ENCODE data around the gene ANO3.

ANO3 gene

GRCh38 chr11:26558190-26558589 lies 226.3 kb downstream of the ANO3 start:
- TF ChIP-seq, protein P1, sequence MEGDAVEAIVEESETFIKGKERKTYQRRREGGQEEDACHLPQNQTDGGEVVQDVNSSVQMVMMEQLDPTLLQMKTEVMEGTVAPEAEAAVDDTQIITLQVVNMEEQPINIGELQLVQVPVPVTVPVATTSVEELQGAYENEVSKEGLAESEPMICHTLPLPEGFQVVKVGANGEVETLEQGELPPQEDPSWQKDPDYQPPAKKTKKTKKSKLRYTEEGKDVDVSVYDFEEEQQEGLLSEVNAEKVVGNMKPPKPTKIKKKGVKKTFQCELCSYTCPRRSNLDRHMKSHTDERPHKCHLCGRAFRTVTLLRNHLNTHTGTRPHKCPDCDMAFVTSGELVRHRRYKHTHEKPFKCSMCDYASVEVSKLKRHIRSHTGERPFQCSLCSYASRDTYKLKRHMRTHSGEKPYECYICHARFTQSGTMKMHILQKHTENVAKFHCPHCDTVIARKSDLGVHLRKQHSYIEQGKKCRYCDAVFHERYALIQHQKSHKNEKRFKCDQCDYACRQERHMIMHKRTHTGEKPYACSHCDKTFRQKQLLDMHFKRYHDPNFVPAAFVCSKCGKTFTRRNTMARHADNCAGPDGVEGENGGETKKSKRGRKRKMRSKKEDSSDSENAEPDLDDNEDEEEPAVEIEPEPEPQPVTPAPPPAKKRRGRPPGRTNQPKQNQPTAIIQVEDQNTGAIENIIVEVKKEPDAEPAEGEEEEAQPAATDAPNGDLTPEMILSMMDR (conservative IDR thresholded peaks at IDR 0.05; ENCODE audit: low read length) = no peak
- H3K4me3 ChIP-seq (ENCODE audit: low read length) = no peak overlapping the region
- no peak for DNase-seq (ENCODE audit: low read depth)

- TF ChIP-seq, protein P1 (conservative IDR thresholded peaks at IDR 0.05; ENCODE audit: low read length) = no peak
- no peak for DNase-seq (ENCODE audit: low read depth)
- H3K4me3 ChIP-seq (ENCODE audit: low read length) = no peak overlapping the region
Observed at GRCh38 chr11:26569646-26570045, 237.7 kb downstream of the ANO3 start.

GRCh38 chr11:26571861-26572654 lies 240.1 kb downstream of the ANO3 start, which contains the start of gene MUC15:
Gene MUC15, minus strand, starts transcription at chr11:26572263. Its CDS starts 5,169 bp downstream, at chr11:26567094.
- TF ChIP-seq, protein P1 (conservative IDR thresholded peaks at IDR 0.05; ENCODE audit: low read length) = no peak
- DNase-seq (ENCODE audit: low read depth) = no peak
- no peak within 1 kb of the TSS for H3K4me3 ChIP-seq (ENCODE audit: low read length)

DNA sequence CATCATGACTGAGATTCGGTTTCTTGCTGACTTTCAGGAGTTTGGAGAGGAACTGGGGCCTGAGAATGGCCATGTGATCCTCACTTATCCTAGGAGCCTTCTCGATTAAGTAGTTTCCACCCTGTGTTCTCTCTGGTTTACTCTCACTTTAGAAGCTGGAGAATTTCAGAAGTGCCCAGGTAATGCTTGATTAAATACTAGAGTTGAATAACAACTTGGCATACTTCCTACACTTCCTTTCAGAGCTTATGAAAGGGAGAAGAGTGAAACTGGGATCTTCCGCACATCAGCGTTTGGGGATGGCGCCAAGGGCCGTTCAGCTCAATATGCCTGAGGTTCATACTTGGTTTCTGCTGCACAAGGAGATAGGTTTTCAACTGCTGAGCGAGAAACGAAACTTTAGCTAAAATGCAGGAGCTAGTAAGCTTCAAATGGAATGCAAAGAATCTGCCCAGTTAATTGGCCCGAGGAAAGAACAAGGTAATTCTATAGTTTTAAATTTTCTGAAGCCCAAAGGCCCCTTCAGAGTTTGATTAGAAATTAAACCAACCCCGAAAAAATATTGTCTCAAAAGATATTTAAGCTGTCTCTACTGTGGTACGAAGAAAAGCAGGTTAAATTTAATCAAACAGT lies 241.0 kb downstream of the ANO3 start:
- no peak for DNase-seq (ENCODE audit: low read depth)
- TF ChIP-seq, protein P1 (conservative IDR thresholded peaks at IDR 0.05; ENCODE audit: low read length) = no peak
- no peak overlapping the region for H3K4me3 ChIP-seq (ENCODE audit: low read length)

DNA sequence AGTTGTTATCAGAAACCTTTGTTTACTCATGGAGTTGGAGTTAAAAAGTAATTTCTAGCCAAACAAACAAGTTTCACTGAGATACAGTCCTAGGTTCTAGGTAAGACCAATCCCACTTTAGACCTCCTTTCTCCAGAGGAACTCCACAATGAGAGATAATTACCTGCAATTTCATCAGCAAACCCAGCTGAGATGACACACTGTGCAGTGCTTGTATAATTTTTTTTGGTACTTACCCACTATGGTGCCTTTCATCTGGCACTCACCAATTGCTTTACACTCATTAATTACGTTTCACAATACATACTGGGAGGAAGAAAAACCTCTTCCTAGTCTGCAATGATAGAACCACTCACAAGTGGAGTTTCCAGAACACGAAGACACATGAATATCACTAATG lies 242.0 kb downstream of the ANO3 start:
- no peak overlapping the region for H3K4me3 ChIP-seq (ENCODE audit: low read length)
- TF ChIP-seq, protein P1 (conservative IDR thresholded peaks at IDR 0.05; ENCODE audit: low read length) = no peak
- DNase-seq (ENCODE audit: low read depth) = no peak

DNA sequence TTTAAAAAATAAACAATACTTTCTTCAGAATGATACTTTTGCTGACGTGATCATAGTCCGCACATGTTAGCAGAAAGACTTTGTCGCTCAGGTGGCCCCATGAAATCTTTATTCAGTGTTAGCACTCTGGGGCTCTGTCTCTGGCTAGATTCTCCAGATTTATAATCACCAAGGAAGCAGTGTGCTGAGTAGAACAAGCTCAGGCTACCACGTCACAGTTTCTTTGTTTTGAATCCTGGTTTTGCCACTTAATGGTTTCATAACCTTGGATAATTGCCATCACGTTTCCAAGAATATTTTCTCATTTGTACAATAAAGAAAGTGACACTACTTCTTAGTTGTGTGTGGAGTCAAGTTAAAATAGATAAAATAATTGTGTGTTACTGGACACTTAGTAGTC lies 244.0 kb downstream of the ANO3 start:
- no peak overlapping the region for H3K4me3 ChIP-seq (ENCODE audit: low read length)
- TF ChIP-seq, protein P1 (conservative IDR thresholded peaks at IDR 0.05; ENCODE audit: low read length) = no peak
- no peak for DNase-seq (ENCODE audit: low read depth)

Data from AG10803 (cell line).